Activated effector memory CD4-positive, alpha-beta T cell treated with Interleukin-2 at 50 U/mL for 16 hours (primary cell): ENCODE data around the gene RNF7.
"Not testable (repeated sequence)": the region's sequence is repeated elsewhere in the genome, so short reads cannot be mapped to it uniquely, and the experiment has no call there.

Experiments used
- DNase-seq: peaks from one replicate; pipeline ENCODE4 v3.0.0-alpha.2; 2020

RNF7 gene

GRCh38 chr3:141735770-141736465 is 2.2 kb upstream of the RNF7 start:
- no peak for DNase-seq

DNA sequence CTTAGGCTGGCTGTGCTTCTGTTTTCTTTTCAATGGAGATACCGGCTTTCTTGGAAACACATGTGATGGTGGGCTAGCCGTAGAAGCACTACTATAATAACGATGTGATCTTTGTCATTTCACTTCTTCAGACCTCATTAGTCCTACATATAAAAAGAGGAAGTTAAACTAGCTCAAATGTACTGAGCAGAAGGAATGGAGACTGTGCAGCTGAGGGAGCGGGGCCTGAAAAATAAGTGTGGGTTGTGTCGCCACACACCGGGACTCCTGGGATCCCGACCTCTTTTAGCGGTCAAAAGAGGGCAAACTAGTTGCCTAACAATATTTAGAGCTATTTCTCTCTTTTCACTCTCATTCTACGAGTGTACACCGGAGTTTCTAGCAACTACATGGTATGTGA is 1.0 kb upstream of the RNF7 start:
- DNase-seq, result no peak

- DNase-seq, result no peak
Measured at GRCh38 chr3:141737678-141738021, 448 bp upstream of the RNF7 start.

GRCh38 chr3:141738891-141739363 is 829 bp downstream of the RNF7 start:
- no peak for DNase-seq

DNA sequence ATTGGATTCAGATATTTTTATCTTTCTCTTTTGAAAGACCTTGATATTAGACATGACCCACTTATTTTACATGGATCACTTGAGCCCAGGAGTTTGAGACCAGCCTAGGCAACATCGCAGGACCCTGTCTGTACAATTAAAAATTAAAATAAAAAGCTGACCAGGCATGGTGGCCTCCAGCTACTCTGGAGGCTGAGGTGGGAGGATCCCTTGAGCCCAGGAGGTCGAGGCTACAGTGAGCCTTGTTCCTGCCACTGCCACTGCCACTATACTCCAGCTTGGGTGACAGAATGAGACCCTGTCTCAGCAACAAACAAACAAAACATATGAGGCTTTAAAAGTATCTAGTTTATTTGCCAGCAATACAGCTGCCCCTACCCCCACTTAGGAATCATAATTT is 1.6 kb downstream of the RNF7 start:
- DNase-seq, result no peak

DNA sequence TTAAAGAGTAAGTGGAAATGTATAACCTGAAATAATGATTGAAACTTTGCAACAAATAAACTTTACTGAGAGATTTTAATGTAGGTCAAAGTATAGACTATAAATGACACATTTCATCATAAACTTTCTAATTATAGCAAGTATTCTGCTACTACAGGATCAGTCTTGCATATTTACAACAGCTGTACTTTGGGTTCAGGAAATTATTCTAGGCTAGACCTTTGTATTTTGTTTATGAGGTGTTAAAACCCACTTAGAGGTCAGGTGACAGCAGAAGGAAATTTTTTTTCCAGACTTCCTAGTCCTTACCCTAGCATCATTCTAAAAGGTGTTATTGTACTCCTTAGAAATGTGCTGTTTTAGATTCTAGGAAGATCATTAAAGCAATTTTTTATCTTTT is 2.3 kb downstream of the RNF7 start:
- no peak for DNase-seq

DNA sequence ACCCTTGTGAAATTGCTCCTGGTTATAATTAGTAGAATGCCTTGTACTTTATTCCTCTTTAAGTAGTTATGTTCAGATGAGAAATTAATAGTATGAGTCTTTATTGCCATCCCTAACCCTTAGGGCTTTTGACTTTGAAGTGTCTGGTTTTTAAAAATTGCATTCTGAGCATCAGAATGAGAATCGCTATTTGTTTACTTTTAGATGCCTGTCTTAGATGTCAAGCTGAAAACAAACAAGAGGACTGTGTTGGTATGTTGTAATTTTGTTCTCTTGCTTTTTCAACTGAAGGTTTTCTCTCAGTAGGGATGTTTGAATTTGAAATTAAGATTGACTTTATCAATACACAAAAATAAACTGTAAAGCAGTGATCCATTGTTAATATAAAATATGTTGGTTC is 5.2 kb downstream of the RNF7 start:
- no peak for DNase-seq

GRCh38 chr3:141746962-141747361 is 8.9 kb downstream of the RNF7 start:
- DNase-seq, result no peak

DNA sequence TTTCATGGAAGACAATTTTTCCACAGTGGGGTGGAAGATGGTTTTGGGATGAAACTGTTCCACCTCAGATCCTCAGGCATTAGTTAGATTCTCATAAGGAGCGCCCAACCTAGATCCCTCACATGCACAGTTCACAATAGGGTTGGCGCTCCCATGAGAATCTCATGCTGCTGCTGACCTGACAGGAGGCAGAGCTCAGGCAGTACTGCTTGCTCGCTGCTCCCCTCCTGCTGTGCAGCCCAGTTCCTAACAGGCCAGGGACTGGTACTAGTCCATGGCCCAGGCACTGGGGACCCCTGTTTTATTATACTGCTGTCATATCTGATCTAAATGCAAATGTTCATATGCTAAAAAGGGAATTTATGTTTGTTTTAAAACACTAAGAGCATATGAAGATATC is 15.3 kb downstream of the RNF7 start:
- no peak for DNase-seq

- no peak for DNase-seq
Measured at GRCh38 chr3:141754032-141754431, 15.9 kb downstream of the RNF7 start.

DNA sequence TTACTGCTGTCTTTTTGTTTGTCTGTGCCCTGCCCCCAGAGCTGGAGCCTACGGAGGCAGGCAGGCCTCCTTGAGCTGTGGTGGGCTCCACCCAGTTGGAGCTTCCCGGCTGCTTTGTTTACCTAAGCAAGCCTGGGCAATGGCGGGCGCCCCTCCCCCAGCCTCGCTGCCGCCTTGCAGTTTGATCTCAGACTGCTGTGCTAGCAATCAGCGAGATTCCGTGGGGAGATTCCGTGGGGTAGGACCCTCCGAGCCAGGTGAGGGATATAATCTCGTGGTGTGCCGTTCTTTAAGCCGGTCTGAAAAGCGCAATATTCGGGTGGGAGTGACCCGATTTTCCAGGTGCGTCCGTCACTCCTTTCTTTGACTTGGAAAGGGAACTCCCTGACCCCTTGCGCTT is 24.5 kb downstream of the RNF7 start:
- not testable (repeated sequence) for DNase-seq

DNA sequence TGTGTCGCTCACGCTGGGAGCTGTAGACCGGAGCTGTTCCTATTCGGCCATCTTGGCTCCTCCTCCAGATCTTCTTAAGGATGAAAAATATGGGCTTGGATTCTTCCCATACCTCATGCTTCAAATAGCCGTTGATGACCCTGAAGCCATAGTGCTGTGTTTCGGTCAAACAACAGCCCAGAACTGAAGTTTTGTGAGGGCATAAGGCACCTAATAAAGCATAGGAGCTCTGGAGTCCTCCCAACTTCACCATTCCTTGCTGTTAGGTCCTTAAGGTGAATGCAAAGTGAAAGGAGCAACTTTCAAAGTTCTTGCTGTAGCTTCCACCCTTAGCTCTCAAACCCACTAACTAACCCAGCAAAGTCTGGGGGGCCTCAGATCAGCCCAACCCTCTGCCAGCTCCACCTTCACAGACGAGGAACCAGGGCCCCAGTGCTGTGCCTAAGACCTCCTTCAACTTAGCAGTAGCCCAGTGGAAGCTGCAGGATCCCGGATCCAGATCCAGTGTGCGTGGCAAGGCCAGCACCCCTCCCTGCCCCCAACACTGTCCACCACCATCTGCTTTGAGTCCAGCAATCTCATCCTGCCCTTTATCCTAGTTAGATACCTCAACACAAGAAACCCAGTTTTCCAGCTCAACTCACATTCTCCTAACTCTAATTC is 25.1 kb downstream of the RNF7 start, which contains the start of gene GRK7:
Gene GRK7, plus strand, starts transcription at position 321 of the 663 bp plus-strand sequence. CDS start 14,877 bp downstream, outside the sequence.
- DNase-seq, result no peak

DNA sequence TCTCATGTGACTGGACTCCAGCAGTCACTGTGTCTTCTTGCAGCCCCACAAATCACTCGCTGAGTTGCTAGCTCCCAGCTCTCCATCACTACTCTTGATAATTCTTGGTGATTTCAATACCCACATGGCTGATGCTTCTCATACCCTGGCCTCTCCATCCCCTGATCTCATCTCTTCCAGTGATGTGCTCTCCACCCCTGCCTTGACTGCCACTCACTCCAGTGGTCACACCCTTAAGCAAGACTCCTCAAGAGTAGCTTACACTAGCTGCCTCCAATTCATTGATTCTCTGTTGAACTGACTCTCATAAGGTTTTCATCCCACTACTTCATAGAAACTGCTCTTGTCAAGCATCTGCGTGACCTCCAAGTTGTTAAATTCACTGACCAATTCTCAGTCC is 25.9 kb downstream of the RNF7 start:
- DNase-seq, result no peak

- no peak for DNase-seq
Measured at GRCh38 chr3:141764465-141764864, 26.4 kb downstream of the RNF7 start.

- no peak for DNase-seq
Measured at GRCh38 chr3:141764986-141765385, 26.9 kb downstream of the RNF7 start.

DNA sequence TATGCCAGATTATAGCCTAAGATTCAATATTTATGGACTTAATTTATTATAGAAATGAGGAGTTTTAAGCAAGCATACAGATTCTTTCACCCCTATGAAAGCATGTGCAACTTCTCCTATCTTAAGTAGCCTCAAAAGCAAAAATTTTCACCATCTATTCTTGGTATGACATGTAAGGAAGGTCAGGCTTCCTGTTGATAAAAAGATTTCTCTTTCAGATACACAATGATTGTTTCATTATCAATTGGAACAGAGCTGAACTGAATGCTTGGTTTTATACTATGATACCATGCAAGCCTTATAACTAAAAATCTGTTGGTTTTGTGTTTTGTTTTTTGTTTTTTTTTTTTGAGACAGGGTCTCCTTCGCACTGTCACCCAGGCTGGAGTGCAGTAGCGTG is 29.0 kb downstream of the RNF7 start:
- DNase-seq, result no peak

- no peak for DNase-seq
Measured at GRCh38 chr3:141769221-141769894, 31.3 kb downstream of the RNF7 start.

DNA sequence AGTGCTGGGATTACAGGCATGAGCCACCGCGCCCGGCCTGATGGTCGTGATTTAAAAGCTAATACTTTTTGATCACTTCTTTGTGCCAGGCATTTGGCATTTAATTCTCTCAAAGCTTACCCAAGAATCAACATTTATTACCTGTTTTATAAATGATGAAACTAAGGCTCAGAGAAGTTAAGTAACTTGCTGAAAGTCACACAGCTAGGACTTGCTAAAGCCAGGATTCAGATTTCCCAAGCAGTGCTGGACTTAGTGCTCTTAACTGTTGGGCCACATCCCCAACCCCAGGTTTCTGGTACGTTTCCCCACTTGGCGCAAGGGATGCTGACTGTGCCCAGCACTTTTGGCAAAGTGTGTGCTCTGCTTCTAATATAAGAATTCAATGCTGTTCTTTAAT is 35.6 kb downstream of the RNF7 start:
- no peak for DNase-seq

DNA sequence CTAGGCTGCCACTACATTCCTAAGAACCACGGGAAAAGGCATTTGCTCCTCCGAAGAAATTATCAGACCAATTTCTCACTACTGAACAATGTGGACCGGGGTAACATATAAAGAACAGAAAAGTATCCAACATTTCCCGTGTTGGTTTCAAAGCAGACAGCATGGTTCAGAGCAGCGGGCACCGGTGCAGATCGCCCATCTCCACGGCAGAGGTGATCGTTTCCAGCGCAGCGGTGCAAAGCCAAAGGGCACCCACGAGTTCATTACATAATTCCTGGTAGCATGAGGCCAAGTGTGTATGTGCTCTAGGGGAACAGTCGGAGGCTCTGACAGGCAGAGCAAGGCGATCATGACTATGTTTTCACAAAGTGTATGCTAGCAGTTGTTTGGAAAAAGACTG is 38.3 kb downstream of the RNF7 start:
- DNase-seq, result no peak

GRCh38 chr3:141776885-141777284 is 38.8 kb downstream of the RNF7 start:
- DNase-seq, result no peak

- no peak for DNase-seq
Measured at GRCh38 chr3:141777957-141778813, 40.1 kb downstream of the RNF7 start.

- DNase-seq, result no peak
Measured at GRCh38 chr3:141779667-141780066, 41.6 kb downstream of the RNF7 start.

DNA sequence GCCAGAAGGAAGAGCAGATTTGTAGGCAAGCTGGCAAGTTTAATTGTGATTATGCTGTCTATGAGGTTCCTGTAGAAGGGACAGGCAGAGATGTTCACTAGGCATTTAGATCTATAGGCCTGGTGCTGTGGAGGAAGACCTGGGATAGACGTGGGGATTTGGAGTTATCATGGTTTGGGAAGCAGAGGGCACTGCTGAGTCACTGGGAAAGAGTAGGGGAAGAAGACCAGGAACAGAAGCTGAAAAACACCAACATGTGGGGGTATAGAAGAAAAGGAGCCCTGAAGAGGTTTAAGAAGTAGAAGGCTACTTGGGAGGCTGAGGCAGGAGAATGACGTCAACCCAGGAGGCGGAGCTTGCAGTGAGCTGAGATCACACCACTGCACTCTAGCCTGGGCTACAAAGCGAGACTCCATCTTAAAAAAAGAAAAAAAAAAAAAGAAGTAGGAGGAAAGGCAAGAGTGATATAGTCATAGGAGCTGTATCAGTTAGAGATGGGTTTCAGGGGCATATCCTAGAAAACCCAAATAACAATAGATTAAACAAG is 44.4 kb downstream of the RNF7 start:
- no peak for DNase-seq
